RWPE1 (cell line): ENCODE results near the gene BLOC1S3.

Experiments used
- CTCF ChIA-PET: fragments of 350-600 bp; sonication (Branson Sonifier 250); formaldehyde crosslinking; extraction: SDS; loops from one replicate; lab custom pipeline; 2021; lab: Yijun Ruan, JAX
- POLR2A ChIA-PET: fragments of 400-600 bp; formaldehyde crosslinking; extraction: SDS; loops from one replicate; lab custom pipeline; 2020; ENCODE audit warnings: antibody characterized with exemption; ENCODE audit not compliant: low non-redundant PET; lab: Yijun Ruan, JAX
- DNase-seq: peaks from one replicate; pipeline ENCODE4 v3.0.0; 2012; ENCODE audit warnings: low spot score
- H3K27ac ChIP-seq: fragments of 450-650 bp; 2 replicates; pipeline ENCODE4 v1.5.1; 2017
- CTCF ChIP-seq: fragments of 450-650 bp; conservative IDR thresholded peaks from 2 replicates; pipeline ENCODE4 v1.5.1; 2017; ENCODE audit warnings: low read depth, mild to moderate bottlenecking

The BLOC1S3 gene

GRCh38 chr19:45205810-45206209 is 27.2 kb downstream of the BLOC1S3 start:
- H3K27ac ChIP-seq, result no peak overlapping the region
- TF ChIP-seq CTCF, result no peak
- DNase-seq, result no peak
- CTCF ChIA-PET, result interaction anchor here (0.6 kb wide), 1 partner anchor 64 kb away, joined by 4 read pairs; no protein-coding TSS in a partner anchor
- POLR2A ChIA-PET, result no interaction called here

GRCh38 chr19:45206328-45206727 is 27.7 kb downstream of the BLOC1S3 start:
- TF ChIP-seq CTCF, result no peak
- DNase-seq, result no peak
- no peak overlapping the region for H3K27ac ChIP-seq
- ChIA-PET CTCF (interaction anchor here (0.6 kb wide), 2 partner anchors 64 to 1559 kb away, joined by 3 to 4 read pairs; no protein-coding TSS in a partner anchor), POLR2A (no interaction called here)

GRCh38 chr19:45211751-45212381 is 33.3 kb downstream of the BLOC1S3 start:
- ChIA-PET POLR2A (no interaction called here), CTCF (interaction anchor here (0.6 kb wide), 1 partner anchor 75 kb away, joined by 6 read pairs; no protein-coding TSS in a partner anchor)
- TF ChIP-seq CTCF, result no peak
- peak overlapping the region; percentile 43 for H3K27ac ChIP-seq
- DNase-seq, result no peak

GRCh38 chr19:45213031-45213430 is 34.4 kb downstream of the BLOC1S3 start:
- POLR2A ChIA-PET, result no interaction called here

GRCh38 chr19:45215391-45216191 is 37.0 kb downstream of the BLOC1S3 start:
- ChIA-PET POLR2A (no interaction called here), CTCF (interaction anchor here (0.6 kb wide), 1 partner anchor 24 kb away, joined by 3 read pairs; no protein-coding TSS in a partner anchor)
- peak overlapping the region; percentile 33 for H3K27ac ChIP-seq
- TF ChIP-seq CTCF, result no peak
- DNase-seq, result no peak

More at GRCh38 chr19:45213031-45213430, 34.4 kb downstream of the BLOC1S3 start:
- H3K27ac ChIP-seq, result peak overlapping the region; percentile 17; the same call in 1 of the 2 replicates
- CTCF ChIA-PET, result no interaction called here
- no peak for DNase-seq
- TF ChIP-seq CTCF, result no peak

GRCh38 chr19:45216667-45217066 is 38.1 kb downstream of the BLOC1S3 start:
- DNase-seq, result no peak
- TF ChIP-seq CTCF, result no peak
- no peak overlapping the region for H3K27ac ChIP-seq
- ChIA-PET POLR2A (no interaction called here), CTCF (interaction anchor here (0.8 kb wide), 1 partner anchor 16 kb away, joined by 4 read pairs; no protein-coding TSS in a partner anchor)
